HG03342 (cell line): Measurements from ENCODE around the gene TWF1.
"Not testable (repeated sequence)": the region's sequence is repeated elsewhere in the genome, so short reads cannot be mapped to it uniquely, and the experiment has no call there.

Source experiments
- ATAC-seq: cut with Tn5 transposase; IDR thresholded peaks from one replicate; pipeline ENCODE4 v1.9.1; 2021; ENCODE audit warnings: mild to moderate bottlenecking, moderate library complexity; ENCODE audit not compliant: unreplicated experiment

TWF1 gene

GRCh38 chr12:43806737-43807072 lies 588 bp upstream of the TWF1 start:
- ATAC-seq, result no peak

DNA sequence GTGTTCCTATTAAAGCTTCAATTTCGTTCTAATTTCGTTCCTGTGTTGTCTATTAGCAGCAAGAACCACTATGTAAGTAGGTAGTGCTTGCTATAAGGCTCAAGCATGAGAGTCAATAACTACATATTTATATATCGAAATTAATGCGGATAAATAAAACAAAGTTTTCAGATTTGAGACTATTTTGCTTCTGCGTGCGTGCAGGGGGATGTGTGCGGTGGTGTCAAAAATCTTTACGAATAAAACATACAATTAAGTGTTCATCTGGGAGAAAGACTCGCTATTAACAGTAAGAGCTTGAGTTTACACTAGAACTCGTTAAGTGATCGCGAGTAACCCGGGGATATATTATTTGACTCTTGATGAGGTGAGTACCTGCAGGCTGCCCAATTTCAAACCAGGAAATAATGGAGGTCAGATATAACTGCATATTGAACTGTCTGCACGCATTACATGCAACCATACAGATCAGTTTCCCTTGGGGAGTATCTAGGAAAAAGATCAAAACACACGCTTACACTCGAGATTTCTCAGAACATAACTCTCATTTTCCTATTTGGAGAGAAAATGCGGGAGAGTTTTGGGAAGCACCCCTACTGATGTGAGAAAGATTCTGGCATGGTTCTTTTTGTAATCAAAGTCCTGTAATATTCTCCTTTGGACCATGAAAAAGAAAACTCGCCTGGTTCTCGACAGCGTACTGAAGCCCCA lies 813 bp downstream of the TWF1 start:
- peak; percentile 24 for ATAC-seq

GRCh38 chr12:43797561-43798217 lies 8.4 kb downstream of the TWF1 start:
- no peak for ATAC-seq

DNA sequence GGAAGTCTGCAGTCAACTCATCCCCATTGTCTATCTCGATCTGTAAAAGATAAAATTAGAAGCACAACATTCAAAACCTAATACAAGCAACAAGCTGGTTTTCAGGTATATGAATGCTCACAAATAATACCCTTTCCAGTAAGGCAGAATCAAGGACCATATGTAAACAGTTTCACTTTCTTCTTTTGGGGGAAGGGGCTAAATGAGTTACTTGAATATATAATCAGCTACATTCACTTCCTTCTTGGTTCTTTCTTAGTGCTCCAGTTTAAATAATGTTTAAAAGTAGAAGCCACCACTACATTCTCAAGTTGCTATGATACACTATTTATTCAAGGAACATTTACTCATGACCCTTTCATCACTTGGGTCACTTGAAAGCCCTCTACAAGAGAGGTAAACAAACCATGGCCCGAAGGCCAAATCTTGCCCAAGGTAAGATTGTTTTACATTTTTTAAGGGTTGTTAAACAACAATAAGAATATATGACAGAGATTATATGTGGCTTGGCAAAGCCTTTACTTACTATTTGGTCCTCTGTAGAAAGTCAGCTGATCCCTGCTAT lies 10.3 kb downstream of the TWF1 start:
- ATAC-seq, result no peak

DNA sequence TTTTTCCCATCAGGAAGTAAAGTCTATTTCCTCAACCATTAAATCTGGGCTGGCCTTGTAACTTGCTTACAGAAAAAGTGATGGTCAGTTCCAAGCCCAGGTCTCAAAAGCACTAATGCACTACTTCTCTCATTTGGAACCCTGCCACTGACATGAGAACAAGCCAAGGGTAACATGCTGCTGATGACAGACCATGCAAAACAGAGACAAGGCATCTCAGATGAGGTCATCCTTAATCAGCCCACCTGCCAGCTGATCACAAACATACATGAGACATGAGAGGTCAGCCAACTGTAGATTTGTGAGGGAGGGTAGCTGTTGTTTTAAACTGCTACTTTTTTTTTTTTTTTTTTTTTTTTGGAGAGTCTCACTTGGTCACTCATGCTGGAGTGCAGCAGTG lies 16.2 kb downstream of the TWF1 start:
- ATAC-seq, result no peak

GRCh38 chr12:43786899-43787693 lies 19.0 kb downstream of the TWF1 start:
- ATAC-seq, result no peak

DNA sequence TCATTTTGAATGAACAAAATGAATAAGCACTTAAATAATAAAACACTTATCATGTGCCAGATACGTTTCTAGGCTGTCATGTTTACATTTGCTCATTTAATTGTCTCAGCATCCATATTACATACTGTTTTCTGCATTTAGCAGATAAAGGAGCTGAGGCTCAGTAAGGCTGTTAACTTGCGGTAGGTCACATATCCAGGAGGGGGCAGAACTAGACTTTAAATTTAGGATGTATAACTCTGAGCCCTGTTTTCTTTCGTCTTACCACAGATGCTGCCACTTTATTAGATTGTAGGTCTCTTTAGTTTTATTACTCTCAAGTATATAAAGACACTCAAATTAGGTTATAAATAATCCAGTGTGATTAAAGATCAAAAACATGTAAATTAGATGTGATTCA lies 29.6 kb downstream of the TWF1 start:
- ATAC-seq, result no peak

DNA sequence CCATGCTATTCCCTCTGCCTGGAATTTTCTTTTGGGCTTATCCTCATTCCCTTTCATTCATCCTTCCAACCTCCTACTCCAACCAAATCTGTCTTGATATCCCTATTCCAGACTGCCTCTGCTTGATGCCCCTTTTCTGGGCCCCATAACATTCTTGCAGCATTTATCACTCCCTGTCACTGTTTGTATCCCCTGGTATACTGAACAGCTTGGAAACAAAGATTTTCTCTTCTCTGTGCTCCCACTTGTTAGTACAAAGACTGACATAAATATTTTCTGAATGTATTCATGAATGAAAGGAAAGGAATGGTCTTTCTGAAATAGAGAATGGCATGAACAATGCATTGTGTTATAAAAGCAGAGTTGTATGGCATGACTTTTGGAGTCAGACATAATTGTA lies 39.8 kb downstream of the TWF1 start:
- no peak for ATAC-seq

- ATAC-seq, result no peak
Measured at GRCh38 chr12:43764528-43764927, 41.6 kb downstream of the TWF1 start.

DNA sequence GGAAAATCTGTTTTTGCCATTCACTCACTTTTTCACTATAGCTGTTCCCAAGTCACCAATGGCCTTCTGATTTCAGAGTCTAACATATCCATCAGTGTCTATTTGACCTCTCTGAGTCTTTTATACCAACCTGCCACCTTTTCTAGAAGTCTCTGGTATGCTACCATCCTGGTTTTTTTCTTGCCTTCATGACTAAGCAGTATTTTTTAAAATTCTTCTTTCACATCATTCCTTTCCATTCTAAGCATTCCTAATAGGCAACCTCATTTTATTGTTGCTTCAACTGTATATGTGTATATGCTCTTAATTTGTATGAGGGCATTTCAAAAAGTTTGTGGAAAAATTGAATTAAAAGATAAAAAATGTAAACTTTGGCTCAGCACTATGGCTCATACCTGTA lies 42.3 kb downstream of the TWF1 start:
- ATAC-seq, result no peak

- ATAC-seq, result no peak
Measured at GRCh38 chr12:43762596-43762995, 43.5 kb downstream of the TWF1 start.

GRCh38 chr12:43761500-43761899 lies 44.6 kb downstream of the TWF1 start:
- no peak for ATAC-seq

DNA sequence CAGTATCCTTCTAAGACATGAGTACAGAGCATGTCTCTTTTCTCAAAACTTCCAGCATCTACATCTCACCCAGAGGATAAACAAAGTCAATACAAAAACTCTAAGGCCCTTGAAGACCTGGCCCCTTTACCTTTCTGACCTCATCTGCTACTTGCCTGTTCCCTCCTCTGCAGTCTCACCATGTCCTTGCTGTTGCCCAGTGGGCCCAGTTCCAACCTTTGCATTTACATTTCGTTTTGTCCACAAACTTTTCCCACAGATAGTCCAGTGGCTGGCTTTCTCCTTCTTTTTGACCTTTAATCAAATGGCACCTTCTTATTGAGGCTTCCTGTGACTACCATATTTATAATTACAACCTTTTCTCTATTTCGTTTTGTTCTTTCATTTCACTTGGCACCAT lies 45.7 kb downstream of the TWF1 start:
- ATAC-seq, result no peak

GRCh38 chr12:43758728-43759563 lies 47.2 kb downstream of the TWF1 start, which contains the start of the genes IRAK4 and PUS7L:
IRAK4 (plus strand) TSS chr12:43758951; CDS start chr12:43768112, 9,161 bp downstream.
PUS7L (minus strand) TSS chr12:43758790; CDS start chr12:43755245, 3,545 bp downstream.
- ATAC-seq, result peak; percentile 98

GRCh38 chr12:43758247-43758727 lies 47.8 kb downstream of the TWF1 start:
- ATAC-seq, result peak; percentile 1

DNA sequence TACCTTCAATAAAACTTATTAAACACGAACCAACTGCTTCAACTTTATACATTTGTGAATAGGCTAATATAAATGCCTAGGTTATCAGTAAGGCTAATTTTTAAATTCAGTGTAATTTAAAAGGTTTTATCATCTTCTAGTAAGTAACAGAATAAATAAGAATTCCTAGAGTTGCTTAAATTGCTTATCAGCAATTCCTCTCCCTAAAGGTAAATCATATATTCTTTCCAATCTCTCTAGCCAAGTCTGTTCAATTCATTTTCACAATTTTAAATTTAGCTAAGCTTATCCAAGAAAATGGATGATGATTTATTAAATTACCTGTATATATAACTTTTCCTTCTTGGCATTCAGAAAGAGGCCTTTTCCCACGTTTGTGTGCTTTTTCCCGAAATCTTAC lies 52.1 kb downstream of the TWF1 start:
- no peak for ATAC-seq

- ATAC-seq, result not testable (repeated sequence)
Measured at GRCh38 chr12:43751360-43751759, 54.8 kb downstream of the TWF1 start.

GRCh38 chr12:43750814-43751213 lies 55.3 kb downstream of the TWF1 start:
- ATAC-seq, result no peak

- ATAC-seq, result no peak
Measured at GRCh38 chr12:43749016-43749415, 57.1 kb downstream of the TWF1 start.

- no peak for ATAC-seq
Measured at GRCh38 chr12:43744826-43745225, 61.3 kb downstream of the TWF1 start.
